GM21737 (cell line): ENCODE measurements around the gene ZKSCAN3.
A peak's percentile ranks its signal among the peaks of the same experiment; 100 is the strongest.
"Not testable (repeated sequence)": the region's sequence is repeated elsewhere in the genome, so short reads cannot be mapped to it uniquely, and the experiment has no call there.

ENCODE experiments used
- ATAC-seq: cut with Tn5 transposase; IDR thresholded peaks from one replicate; pipeline ENCODE4 v1.9.1; 2021; ENCODE audit warnings: mild to moderate bottlenecking, moderate library complexity; ENCODE audit not compliant: unreplicated experiment

The ZKSCAN3 gene

DNA sequence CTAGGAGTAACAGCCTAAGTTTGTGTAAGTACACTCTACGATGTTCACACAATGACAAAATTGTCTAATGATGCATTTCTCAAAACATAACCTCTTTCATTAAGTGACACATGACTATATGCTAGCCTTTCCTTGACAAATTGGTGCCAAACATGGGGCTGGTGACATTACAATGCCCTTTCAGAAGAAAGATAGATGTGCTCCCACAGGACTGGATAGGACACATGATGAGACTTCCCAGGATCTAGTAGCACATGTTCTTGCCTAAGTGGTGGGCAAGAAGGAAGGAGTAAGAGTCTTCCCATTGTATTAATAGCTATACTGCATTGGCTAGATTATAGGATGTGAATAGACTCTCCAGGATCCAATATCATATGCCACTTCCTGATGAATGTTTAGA, 21.5 kb downstream of the ZKSCAN3 start:
- ATAC-seq, result no peak

GRCh38 chr6:28371706-28372451, 22.1 kb downstream of the ZKSCAN3 start:
- ATAC-seq, result peak; percentile 63

- no peak for ATAC-seq
Observed at GRCh38 chr6:28373925-28374324, 24.2 kb downstream of the ZKSCAN3 start.

- ATAC-seq, result no peak
Observed at GRCh38 chr6:28377879-28378278, 28.1 kb downstream of the ZKSCAN3 start.

DNA sequence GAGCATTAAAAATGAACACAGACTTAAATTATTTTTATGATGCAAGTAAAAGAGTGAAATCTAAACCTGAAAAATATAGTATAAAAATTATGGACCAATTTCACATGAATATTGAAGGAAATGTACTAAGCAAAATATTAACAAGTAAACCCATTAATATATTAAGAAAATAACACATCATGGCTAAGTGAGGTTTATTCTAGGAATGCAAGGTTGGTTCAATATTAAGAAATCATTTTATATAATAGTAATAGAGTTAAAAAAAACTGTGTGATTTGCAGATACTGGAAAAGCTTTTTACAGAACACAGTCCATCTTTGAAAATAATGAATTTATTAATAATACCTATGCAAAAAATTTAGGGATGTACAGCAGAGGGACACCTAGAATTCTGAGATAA, 28.9 kb downstream of the ZKSCAN3 start:
- ATAC-seq, result no peak

DNA sequence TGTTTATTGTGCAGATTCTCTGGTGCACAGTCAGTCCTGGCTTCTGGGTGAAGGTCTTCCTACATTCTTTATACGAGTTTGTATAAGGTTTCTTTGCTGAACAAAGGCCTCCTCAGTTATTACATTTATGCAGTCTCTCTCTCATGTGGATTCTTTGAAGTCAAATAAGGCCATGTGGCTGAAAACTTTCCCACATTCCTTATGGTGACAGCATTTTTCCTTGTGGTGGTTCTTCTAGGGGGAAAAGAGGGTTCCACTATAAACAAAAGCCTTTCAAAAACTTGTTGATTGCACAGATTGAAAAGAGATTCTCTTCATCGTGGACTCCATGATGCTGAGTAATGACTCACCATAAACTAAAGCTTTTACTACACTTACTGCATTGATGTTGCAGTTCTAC, 30.6 kb downstream of the ZKSCAN3 start:
- ATAC-seq, result no peak

DNA sequence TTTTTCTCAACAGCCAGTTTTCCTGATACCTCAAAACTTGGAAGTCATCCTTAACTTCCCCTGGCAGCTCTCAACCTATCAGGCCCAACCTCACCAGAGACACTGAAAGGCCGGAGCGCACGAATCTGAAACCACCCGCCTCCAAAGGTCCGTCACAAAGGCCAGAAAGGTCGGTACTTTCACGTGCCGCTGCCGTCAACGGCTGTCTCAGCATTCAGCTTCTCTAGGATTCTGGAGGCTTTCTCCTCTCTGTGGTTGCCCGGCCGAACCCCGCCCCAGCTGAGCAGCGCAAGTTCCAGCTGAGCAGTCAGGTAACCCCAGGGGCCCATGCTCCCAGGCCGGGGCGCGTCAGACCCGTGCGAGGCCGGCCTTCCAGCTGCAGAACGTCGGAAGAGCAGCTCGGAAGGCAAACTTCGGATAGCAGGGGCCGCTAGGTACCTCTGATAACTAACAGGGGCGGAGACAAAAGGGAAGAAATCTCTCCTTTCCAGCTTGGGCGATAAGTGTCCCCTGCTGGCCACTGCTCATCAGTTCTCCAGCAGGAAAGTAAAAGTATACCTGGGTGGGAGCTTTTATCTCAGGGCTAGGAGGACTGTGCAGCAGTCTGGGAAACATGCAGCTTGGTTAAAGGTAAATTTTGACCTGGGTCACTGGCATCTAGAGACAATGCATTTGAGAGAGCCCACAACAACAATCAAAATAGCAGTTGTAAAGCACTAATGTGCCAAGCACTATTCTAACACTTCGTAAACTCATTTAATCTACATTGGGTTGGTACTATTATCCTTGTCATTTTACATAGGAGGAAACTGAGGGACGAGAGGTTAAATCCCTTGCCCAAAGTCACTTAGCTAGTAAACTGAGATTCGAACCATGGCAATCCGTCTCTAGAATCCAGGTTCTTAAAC, 33.7 kb downstream of the ZKSCAN3 start:
- peak; percentile 78 for ATAC-seq

GRCh38 chr6:28384143-28384533, 34.4 kb downstream of the ZKSCAN3 start:
- ATAC-seq, result no peak

DNA sequence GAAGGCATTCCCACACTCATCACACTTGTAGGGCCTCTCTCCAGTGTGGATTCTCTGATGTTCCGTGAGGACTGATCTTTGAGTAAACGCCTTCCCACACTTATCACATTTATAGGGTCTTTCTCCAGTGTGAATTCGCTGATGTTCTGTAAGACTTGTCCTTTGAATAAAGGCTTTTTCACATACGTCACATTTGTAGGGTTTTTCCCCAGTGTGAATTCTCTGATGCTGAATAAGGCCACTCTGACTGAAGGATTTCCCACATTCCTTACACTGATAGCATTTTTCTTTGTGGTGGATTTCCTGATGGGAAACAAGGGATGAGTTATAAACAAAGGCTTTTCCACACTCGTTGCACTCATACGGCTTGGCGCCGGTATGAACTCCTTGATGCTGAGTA, 40.9 kb downstream of the ZKSCAN3 start:
- no peak for ATAC-seq

DNA sequence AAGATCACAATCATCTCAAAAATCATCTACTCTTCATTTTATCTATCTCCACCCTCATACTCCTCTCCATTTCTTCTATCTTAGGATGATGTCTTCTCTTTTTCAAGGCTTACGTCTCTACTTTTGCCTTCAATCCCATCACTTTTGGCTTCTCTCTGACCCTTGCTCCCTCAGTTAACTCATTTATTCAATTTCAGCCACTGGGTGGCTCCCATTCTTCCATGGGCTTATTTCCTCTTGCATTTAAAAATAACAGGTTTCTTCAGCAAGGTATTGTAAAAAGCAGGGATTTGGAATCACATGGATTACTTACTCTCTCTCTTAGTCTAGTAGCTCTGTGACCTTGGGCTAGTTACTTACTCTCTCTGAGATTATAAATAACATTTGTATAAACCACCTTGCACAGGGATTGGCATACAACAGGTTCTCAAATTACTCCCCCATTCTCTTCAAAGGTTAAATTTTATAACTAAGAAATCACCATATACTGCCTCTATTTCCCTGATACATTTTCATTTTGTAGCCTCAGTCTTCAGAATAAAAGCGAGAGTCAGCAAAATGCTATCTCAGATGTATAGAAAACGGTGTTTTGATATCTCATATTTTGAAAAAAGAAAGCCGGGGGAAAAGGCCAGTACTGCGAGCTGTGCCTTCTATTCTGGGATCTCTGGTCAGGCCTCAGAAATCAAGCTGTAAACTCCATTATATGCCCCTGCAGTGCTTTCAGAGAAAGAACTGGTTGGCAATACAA, 44.3 kb downstream of the ZKSCAN3 start:
- no peak for ATAC-seq

DNA sequence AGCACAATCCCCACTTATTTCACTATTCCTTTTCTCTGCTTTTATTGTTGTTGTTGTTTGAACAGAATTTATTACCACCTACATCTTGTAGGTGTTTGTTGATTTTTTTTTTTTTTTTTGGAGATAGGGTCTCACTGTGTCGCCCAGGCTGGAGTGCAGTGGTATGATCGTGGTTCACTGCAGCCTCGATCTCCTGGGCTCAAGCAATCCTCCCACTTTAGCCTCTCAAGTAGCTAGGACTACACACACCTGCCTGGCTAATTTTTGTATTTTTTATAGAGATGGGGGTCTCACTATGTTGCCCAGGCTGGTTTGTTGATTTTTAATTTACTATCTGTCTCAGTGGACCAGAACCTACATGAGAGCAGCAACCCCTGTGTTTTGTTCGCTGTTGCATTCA, 46.2 kb downstream of the ZKSCAN3 start:
- no peak for ATAC-seq

GRCh38 chr6:28399350-28400121, 49.8 kb downstream of the ZKSCAN3 start, which contains the start of gene ZSCAN12:
Gene ZSCAN12, minus strand, starts transcription at chr6:28399747. Its CDS starts 1,342 bp downstream, at chr6:28398405.
- peak; percentile 92 for ATAC-seq

- ATAC-seq, result no peak
Observed at GRCh38 chr6:28400122-28400451, 50.3 kb downstream of the ZKSCAN3 start.

GRCh38 chr6:28401172-28401571, 51.4 kb downstream of the ZKSCAN3 start:
- no peak for ATAC-seq

DNA sequence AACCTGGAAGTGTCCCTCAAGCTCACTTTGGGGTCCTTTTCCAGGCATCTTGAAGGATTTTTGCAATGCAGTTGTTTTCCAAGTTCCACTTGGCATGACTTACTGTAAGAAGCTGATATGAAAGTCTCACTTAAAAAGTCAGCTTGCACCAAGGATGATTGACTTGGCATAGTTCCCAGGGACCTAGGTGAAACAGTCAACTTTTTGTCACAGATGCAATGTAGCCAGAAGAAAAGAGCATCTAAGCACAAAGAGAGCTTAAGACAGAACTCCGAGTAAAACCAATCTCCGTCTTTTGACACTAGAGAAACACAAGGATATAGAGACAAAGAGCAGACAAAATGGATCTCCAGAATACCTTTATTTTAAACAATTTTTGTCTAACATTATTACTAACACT, 52.5 kb downstream of the ZKSCAN3 start:
- no peak for ATAC-seq

- not testable (repeated sequence) for ATAC-seq
Observed at GRCh38 chr6:28403923-28404322, 54.2 kb downstream of the ZKSCAN3 start.

- no peak for ATAC-seq
Observed at GRCh38 chr6:28407401-28407800, 57.7 kb downstream of the ZKSCAN3 start.

- no peak for ATAC-seq
Observed at GRCh38 chr6:28408076-28408802, 58.5 kb downstream of the ZKSCAN3 start.

DNA sequence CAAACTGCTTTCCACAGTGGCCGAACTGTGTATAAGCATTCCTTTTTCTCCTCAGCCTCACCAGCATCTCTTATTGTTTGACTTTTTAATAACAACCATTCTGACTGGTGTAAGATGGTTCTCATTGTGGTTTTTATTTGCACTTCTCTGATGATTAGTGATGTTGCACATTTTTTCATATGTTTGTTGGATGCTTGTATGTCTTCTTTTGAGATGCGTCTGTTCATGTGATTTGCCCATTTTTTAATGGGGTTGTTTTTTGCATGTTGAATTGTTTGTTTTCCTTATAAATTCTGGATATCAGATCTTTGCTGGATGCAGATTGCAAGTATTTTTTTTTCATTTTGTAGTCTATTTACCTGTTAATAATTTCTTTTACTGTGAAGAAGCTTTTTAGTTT, 61.0 kb downstream of the ZKSCAN3 start:
- ATAC-seq, result no peak

GRCh38 chr6:28413681-28414080, 63.9 kb downstream of the ZKSCAN3 start:
- no peak for ATAC-seq
